HCT116 (cell line): ENCODE results near the gene EVC2. TPM values are rescaled to one million over a fixed set of nuclear protein-coding genes. Genes with fewer than 3 reads are reported as not detected.

ENCODE experiments used
- ATAC-seq: fragments of 200-7000 bp; cut with Tn5 transposase; 2 replicates; pipeline ENCODE4 v1.9.1; 2020; ENCODE audit warnings: mild to moderate bottlenecking, moderate library complexity
- BruUV-seq: library from RNA; stranded (reverse); fragments of 400-500 nt; replicated peaks from 2 replicates; lab custom pipeline; 2021; lab: Mats Ljungman, UMichigan
- CTCF ChIA-PET: fragments of 300-600 bp; sonication (Branson Sonifier 250); formaldehyde crosslinking; loops from one replicate; lab custom pipeline; 2021; ENCODE audit warnings: antibody characterized with exemption; lab: Charles Lee
- POLR2A ChIA-PET: fragments of 300-600, 350-600 bp; sonication (Branson Sonifier 250); formaldehyde crosslinking; loops from one replicate; lab custom pipeline; 2021; ENCODE audit warnings: antibody characterized with exemption; lab: Charles Lee
- RAD21 ChIA-PET, 2 experiments: fragments of 300-600 bp; sonication (Branson Sonifier 250); formaldehyde crosslinking; loops; one replicate each; lab custom pipeline; 2023; ENCODE audit warnings: low total read pairs in 2 of 2; ENCODE audit not compliant: uncharacterized antibody in 2 of 2, unreplicated experiment in 2 of 2, low non-redundant PET in 1 of 2; lab: Charles Lee
- DNase-seq: peaks from one replicate; pipeline ENCODE4 v3.0.0-alpha.2; 2010; ENCODE audit warnings: low read depth, low spot score
- H2AFZ ChIP-seq: fragments of 200-600 bp; shearing (Covaris generic), sonication (generic); 2 replicates; pipeline ENCODE4 v1.6.1; 2017; ENCODE audit warnings: low read depth, mixed run types, mixed read lengths, antibody characterized with exemption, low read length; ENCODE audit not compliant: poor library complexity, severe bottlenecking
- H3K27ac ChIP-seq: 2 replicates; pipeline ENCODE4 v1.5.1; 2012; ENCODE audit warnings: low read depth, low read length
- H3K27me3 ChIP-seq: fragments of 200-600 bp; sonication (generic); 2 replicates; pipeline ENCODE4 v1.6.1; 2016; ENCODE audit warnings: mixed run types, low read length, mixed read lengths; ENCODE audit not compliant: insufficient read depth
- H3K36me3 ChIP-seq, 2 experiments: fragments of 200-500 bp in 1 of 2; fragments of 200-600 bp in 1 of 2; sonication (Bioruptor generic) in 1 of 2; sonication (generic) in 1 of 2; 2 replicates each; pipeline versions ENCODE4 v1.5.1 to v1.6.1; 2014 to 2016; ENCODE audit warnings: low read length in 2 of 2, inconsistent platforms in 1 of 2, mixed read lengths in 1 of 2, mixed run types in 1 of 2; ENCODE audit not compliant: insufficient read depth in 2 of 2, control insufficient read depth in 1 of 2
- H3K4me1 ChIP-seq, 2 experiments: fragments of 200-600 bp in 1 of 2; sonication (generic) in 1 of 2; 2 replicates each; pipeline versions ENCODE4 v1.5.1 to v1.6.1; 2012 to 2017; ENCODE audit warnings: low read length in 2 of 2, inconsistent platforms in 1 of 2, mild to moderate bottlenecking in 1 of 2, mixed read lengths in 1 of 2, mixed run types in 1 of 2, moderate library complexity in 1 of 2; ENCODE audit not compliant: insufficient read depth in 2 of 2, control insufficient read depth in 1 of 2
- H3K4me2 ChIP-seq: fragments of 200-600 bp; sonication (generic); 2 replicates; pipeline ENCODE4 v1.6.1; 2017; ENCODE audit warnings: mixed run types, low read length, mixed read lengths
- H3K4me3 ChIP-seq, 2 experiments: fragments of 200-600 bp in 1 of 2; sonication (generic) in 1 of 2; replicated peaks in 1 of 2; 2 replicates each; pipeline ENCODE4 v1.5.1; 2011 to 2016; ENCODE audit warnings: low read length in 2 of 2, control low read depth in 1 of 2, low read depth in 1 of 2, mild to moderate bottlenecking in 1 of 2, mixed read lengths in 1 of 2, mixed run types in 1 of 2
- H3K79me2 ChIP-seq: fragments of 200-600 bp; sonication (generic); 2 replicates; pipeline ENCODE4 v1.6.1; 2017; ENCODE audit warnings: mild to moderate bottlenecking, mixed run types, low read length, moderate library complexity, mixed read lengths; ENCODE audit not compliant: insufficient read depth
- H3K9ac ChIP-seq: fragments of 200-600 bp; sonication (generic); 2 replicates; pipeline ENCODE4 v1.6.1; 2016; ENCODE audit warnings: low read length, mixed read lengths
- H3K9me2 ChIP-seq: fragments of 200-600 bp; sonication (generic), shearing (Covaris generic); 2 replicates; pipeline ENCODE4 v1.6.1; 2017; ENCODE audit warnings: mixed run types, mild to moderate bottlenecking, moderate library complexity; ENCODE audit not compliant: insufficient read depth
- H3K9me3 ChIP-seq, 2 experiments: fragments of 200-500 bp in 1 of 2; fragments of 200-600 bp in 1 of 2; sonication (Bioruptor generic) in 1 of 2; sonication (generic) in 1 of 2; 2 replicates each; pipeline ENCODE4 v1.6.1; 2014 to 2017; ENCODE audit warnings: low read length in 2 of 2, mixed read lengths in 2 of 2, inconsistent platforms in 1 of 2, low read depth in 1 of 2, mild to moderate bottlenecking in 1 of 2, mixed run types in 1 of 2, moderate library complexity in 1 of 2; ENCODE audit not compliant: control insufficient read depth in 1 of 2, insufficient read depth in 1 of 2
- H4K20me1 ChIP-seq: fragments of 200-600 bp; sonication (generic), shearing (Covaris generic); 2 replicates; pipeline ENCODE4 v1.6.1; 2017; ENCODE audit warnings: mixed run types, mild to moderate bottlenecking, moderate library complexity; ENCODE audit not compliant: insufficient read depth
- EGR1 ChIP-seq: IDR thresholded peaks from 2 replicates; pipeline ENCODE4 v1.6.1; 2012; ENCODE audit warnings: low read depth
- EZH2phosphoT487 ChIP-seq: fragments of 200-600 bp; IDR thresholded peaks from 2 replicates; pipeline ENCODE4 v1.6.1; 2018; ENCODE audit warnings: antibody characterized with exemption, borderline replicate concordance
- FOSL1 ChIP-seq: IDR thresholded peaks from 2 replicates; pipeline ENCODE4 v1.6.1; 2012; ENCODE audit warnings: low read depth
- JUND ChIP-seq: IDR thresholded peaks from 2 replicates; pipeline ENCODE4 v1.6.1; 2012
- MAX ChIP-seq: IDR thresholded peaks from 2 replicates; pipeline ENCODE4 v1.6.1; 2012
- POLR2A ChIP-seq: IDR thresholded peaks from 2 replicates; pipeline ENCODE4 v1.7.0; 2011; ENCODE audit warnings: borderline replicate concordance; ENCODE audit not compliant: insufficient read depth, insufficient read length; ENCODE audit errors: extremely low read depth
- SRF ChIP-seq: IDR thresholded peaks from 2 replicates; pipeline ENCODE4 v1.6.1; 2012; ENCODE audit warnings: low read depth
- TCF7L2 ChIP-seq: IDR thresholded peaks from 2 replicates; pipeline ENCODE4 v1.7.0; 2011; ENCODE audit warnings: borderline replicate concordance, inconsistent platforms; ENCODE audit not compliant: insufficient read depth, insufficient read length; ENCODE audit errors: extremely low read depth
- ZFX ChIP-seq: fragments of 450-650 bp; IDR thresholded peaks from 2 replicates; pipeline ENCODE4 v1.6.1; 2017
- ZNF274 ChIP-seq: fragments of 200-500 bp; sonication (Bioruptor generic); IDR thresholded peaks from 2 replicates; pipeline ENCODE4 v1.6.1; 2014; ENCODE audit warnings: mild to moderate bottlenecking, low read depth, low read length, inconsistent platforms
- intact Hi-C: fragments of 100-400 bp; cut with micrococcal nuclease; formaldehyde crosslinking; loops from 2 replicates; pipeline ENCODE4 v1.10.0; 2022
- total RNA-seq: library from RNA; stranded (reverse); gene quantifications from one replicate; pipeline ENCODE4 v1.2.1, GENCODE V29; 2021; ENCODE audit not compliant: unreplicated experiment
- TF ChIP-seq, protein P1 (sequence below): IDR thresholded peaks from 2 replicates; pipeline ENCODE4 v1.6.1; 2012
- TF ChIP-seq, protein P2 (sequence below), 3 experiments: fragments of 200-600 bp in 1 of 3; sonication (generic) in 1 of 3; IDR thresholded peaks in 2 of 3; conservative IDR thresholded peaks in 1 of 3; 2 replicates each; pipeline ENCODE4 v1.5.1; 2012 to 2017; ENCODE audit warnings: low read depth in 2 of 3, low read length in 2 of 3, antibody characterized with exemption in 1 of 3, borderline replicate concordance in 1 of 3, control low read depth in 1 of 3, mild to moderate bottlenecking in 1 of 3, mixed read lengths in 1 of 3, mixed run types in 1 of 3, moderate library complexity in 1 of 3; ENCODE audit not compliant: insufficient read depth in 1 of 3

The EVC2 gene
- total RNA-seq, 1 experiment from 2014 or later = not detected

DNA sequence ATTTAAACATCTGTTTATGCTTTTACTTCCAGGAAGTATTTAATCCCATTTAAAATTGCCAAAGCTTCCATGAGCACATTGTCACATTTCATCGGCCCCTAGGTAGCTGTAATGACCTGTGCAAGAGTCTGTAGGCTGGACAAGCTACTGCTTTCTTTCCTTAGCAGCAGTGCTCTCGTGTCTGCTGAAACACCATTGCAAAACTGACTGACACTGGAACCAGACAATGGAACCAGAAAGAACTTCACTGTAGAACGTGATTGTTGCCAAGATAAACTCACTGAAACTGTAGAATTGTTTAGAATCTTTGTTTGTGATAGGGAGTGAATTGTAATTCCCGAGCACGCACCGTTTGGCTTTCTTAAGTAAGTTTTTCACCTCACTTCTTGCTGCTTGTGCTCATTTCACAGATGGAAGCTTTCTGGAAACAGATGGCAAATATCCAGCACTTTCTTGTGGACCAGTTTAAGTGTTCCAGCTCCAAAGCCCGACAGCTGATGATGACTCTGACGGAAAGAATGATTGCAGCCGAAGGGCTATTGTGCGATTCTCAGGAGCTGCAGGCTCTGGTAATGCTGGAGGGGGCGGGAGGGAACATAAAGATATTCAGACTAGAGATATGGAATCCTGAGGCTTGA lies 39.5 kb upstream of the EVC2 start:
- no peaks in the 10 kb centered on the region for H3K36me3 ChIP-seq
- no peak overlapping the region for H3K4me3 ChIP-seq
- TF ChIP-seq FOSL1 (peak; percentile 48), JUND (no peak; the same call in 1 of the 2 replicates)
- no peaks in the 10 kb centered on the region for H3K79me2 ChIP-seq
- ChIA-PET POLR2A (no interaction called here), RAD21 (no interaction called here), CTCF (no interaction called here)
- peaks cover 0 to 27% of the 10 kb centered on the region in 2 experiments; a peak in 1 of 4 replicates for H3K4me1 ChIP-seq
- H3K9me3 ChIP-seq = no peaks in the 10 kb centered on the region
- H2AFZ ChIP-seq = no peak overlapping the region
- intact Hi-C loops = no loop called here
- no peaks in the 10 kb centered on the region for H3K27me3 ChIP-seq
- no TSS peak for BruUV-seq
- H3K4me2 ChIP-seq = peak overlapping the region; percentile 26; the same call in 1 of the 2 replicates
- DNase-seq = no peak
- H3K9me2 ChIP-seq = no peaks in the 10 kb centered on the region
- no peak overlapping the region for H3K9ac ChIP-seq
- no peak for ATAC-seq
- no peak overlapping the region for H3K27ac ChIP-seq
- no peaks in the 10 kb centered on the region for H4K20me1 ChIP-seq

DNA sequence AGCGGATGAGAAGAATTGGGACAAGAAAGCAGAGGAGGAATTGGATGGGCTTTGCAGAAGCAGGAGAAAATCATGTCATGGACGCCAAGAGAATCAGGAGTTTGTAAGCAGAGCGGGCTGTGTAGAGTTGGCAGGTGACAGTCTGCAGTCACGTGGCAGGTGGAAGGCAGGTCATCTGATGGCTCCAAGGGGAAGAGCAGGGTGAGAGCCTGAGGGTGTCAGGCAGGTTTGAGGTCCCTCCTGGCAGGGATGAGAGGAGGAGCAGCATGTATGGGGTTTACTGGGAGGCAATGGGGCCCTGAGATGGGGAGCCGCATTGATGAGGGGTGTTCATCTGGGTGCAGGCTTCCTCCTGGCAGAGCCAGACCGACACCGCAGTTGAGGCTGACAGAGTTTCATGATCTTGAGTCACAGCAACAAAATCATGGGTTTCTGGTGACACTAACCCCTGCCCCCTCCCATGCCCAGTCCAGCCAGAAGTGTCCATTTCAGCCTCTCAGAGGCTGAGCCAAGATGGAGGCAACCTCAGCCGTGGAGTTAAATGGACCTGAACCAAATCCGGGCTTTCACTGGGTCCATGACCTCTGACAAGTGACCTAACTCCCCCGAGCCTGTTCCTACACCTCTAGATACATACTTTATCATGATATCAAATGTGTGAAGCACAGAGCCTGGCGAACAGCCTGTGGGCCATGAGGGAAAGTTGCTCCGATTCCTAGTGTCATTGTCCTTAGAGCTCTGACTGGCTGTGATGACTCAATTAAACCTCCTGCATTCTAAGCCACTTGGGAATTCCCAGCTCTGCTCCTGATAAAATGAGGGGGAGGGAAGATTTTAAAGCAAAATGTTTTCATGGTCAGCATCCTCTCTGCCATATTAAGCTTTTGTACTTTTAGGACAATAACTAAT lies 38.7 kb upstream of the EVC2 start:
- RAD21 ChIA-PET = no interaction called here
- H3K9me2 ChIP-seq = no peaks in the 10 kb centered on the region
- CTCF ChIA-PET = no interaction called here
- no peaks in the 10 kb centered on the region for H4K20me1 ChIP-seq
- H3K79me2 ChIP-seq = no peaks in the 10 kb centered on the region
- no peak overlapping the region for H3K9ac ChIP-seq
- H3K27me3 ChIP-seq = no peaks in the 10 kb centered on the region
- no peak for DNase-seq
- H2AFZ ChIP-seq = no peak overlapping the region
- no peak overlapping the region for H3K4me3 ChIP-seq
- intact Hi-C loops = no loop called here
- BruUV-seq = no TSS peak
- H3K9me3 ChIP-seq = no peaks in the 10 kb centered on the region
- POLR2A ChIA-PET = no interaction called here
- no peak for ATAC-seq
- no peaks in the 10 kb centered on the region for H3K36me3 ChIP-seq
- H3K4me1 ChIP-seq = peaks cover 0 to 23% of the 10 kb centered on the region in 2 experiments; a peak in 1 of 4 replicates
- peak overlapping the region; percentile 26; the same call in 1 of the 2 replicates for H3K4me2 ChIP-seq
- no peak overlapping the region for H3K27ac ChIP-seq
- TF ChIP-seq TCF7L2 = no peak
- TF ChIP-seq EZH2phosphoT487 = no peak
- TF ChIP-seq, protein P1, sequence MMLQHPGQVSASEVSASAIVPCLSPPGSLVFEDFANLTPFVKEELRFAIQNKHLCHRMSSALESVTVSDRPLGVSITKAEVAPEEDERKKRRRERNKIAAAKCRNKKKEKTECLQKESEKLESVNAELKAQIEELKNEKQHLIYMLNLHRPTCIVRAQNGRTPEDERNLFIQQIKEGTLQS = no peak
- TF ChIP-seq FOSL1 = no peak
- TF ChIP-seq, protein P2, sequence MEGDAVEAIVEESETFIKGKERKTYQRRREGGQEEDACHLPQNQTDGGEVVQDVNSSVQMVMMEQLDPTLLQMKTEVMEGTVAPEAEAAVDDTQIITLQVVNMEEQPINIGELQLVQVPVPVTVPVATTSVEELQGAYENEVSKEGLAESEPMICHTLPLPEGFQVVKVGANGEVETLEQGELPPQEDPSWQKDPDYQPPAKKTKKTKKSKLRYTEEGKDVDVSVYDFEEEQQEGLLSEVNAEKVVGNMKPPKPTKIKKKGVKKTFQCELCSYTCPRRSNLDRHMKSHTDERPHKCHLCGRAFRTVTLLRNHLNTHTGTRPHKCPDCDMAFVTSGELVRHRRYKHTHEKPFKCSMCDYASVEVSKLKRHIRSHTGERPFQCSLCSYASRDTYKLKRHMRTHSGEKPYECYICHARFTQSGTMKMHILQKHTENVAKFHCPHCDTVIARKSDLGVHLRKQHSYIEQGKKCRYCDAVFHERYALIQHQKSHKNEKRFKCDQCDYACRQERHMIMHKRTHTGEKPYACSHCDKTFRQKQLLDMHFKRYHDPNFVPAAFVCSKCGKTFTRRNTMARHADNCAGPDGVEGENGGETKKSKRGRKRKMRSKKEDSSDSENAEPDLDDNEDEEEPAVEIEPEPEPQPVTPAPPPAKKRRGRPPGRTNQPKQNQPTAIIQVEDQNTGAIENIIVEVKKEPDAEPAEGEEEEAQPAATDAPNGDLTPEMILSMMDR (IDR thresholded peaks at IDR 0.05 in 2 of 3, conservative IDR thresholded peaks at IDR 0.05 in 1 of 3; ENCODE audit: borderline replicate concordance in 1 of 3, insufficient read depth in 1 of 3, low read depth in 2 of 3, low read length in 2 of 3) = no peak
- TF ChIP-seq POLR2A = no peak
- TF ChIP-seq SRF = no peak
- TF ChIP-seq EGR1 = no peak
- no peak for TF ChIP-seq ZNF274
- TF ChIP-seq ZFX = no peak
- TF ChIP-seq MAX = no peak
